ENCODE results near the gene COL9A3. TPM values are rescaled to one million over a fixed set of nuclear protein-coding genes. Genes with fewer than 3 reads are reported as not detected.

Gene COL9A3
- total and polyA plus RNA-seq, 2 experiments from 2014 or later: 23.9 to 68.1 TPM

GRCh38 chr20:62802026-62802712 lies 14.7 kb upstream of the COL9A3 start:
- Histone ChIP-seq H3K4me1 (ENCODE audit: insufficient read depth) (peaks cover 22% of the 10 kb centered on the region), H3K27me3 (no peaks in the 10 kb centered on the region), H3K27ac (no peak overlapping the region), H3K36me3 (replicated peaks; ENCODE audit: insufficient read depth, low read depth) (no peaks in the 10 kb centered on the region), H3K4me3 (no peak overlapping the region), H3K9me3 (ENCODE audit: low read depth) (no peaks in the 10 kb centered on the region), H3K9me2 (replicated peaks; ENCODE audit: insufficient read depth) (no peaks in the 10 kb centered on the region), H4K20me1 (ENCODE audit: insufficient read depth, poor library complexity, severe bottlenecking) (peaks cover 19% of the 10 kb centered on the region), H3K79me2 (peaks cover 24% of the 10 kb centered on the region), H2AFZ (no peak overlapping the region), H3K4me2 (no peak overlapping the region)
- WGBS (ENCODE audit: low lambda C conversion rate, missing lambda C conversion rate): 91% methylated on average over 22 of the region's 22 CpGs
- TF ChIP-seq EZH2 (IDR thresholded peaks at IDR 0.05; ENCODE audit: borderline replicate concordance) (no peak), CTCF (IDR thresholded peaks at IDR 0.05; ENCODE audit: poor library complexity) (no peak), EZH2phosphoT487 (IDR thresholded peaks at IDR 0.05; ENCODE audit: low read depth, severe bottlenecking, unreplicated experiment) (no peak)
- no peak for DNase-seq (ENCODE audit: low spot score)

GRCh38 chr20:62804021-62804626 lies 12.7 kb upstream of the COL9A3 start:
- peaks cover 29% of the 10 kb centered on the region for H3K79me2 ChIP-seq
- WGBS (ENCODE audit: low lambda C conversion rate, missing lambda C conversion rate): 24% methylated on average over 21 of the region's 25 CpGs

GRCh38 chr20:62804627-62805154 lies 12.2 kb upstream of the COL9A3 start, which contains the start of gene OGFR:
Gene OGFR, plus strand, starts transcription at chr20:62804835. Its CDS starts 25 bp downstream, at chr20:62804860.
- H3K4me3 ChIP-seq: peak within 1 kb of the TSS; percentile 97
- H2AFZ ChIP-seq: peak within 1 kb of the TSS; percentile 80
- WGBS (ENCODE audit: low lambda C conversion rate, missing lambda C conversion rate): under 1% methylated on average over 32 of the region's 77 CpGs
- H3K9me2 ChIP-seq (replicated peaks; ENCODE audit: insufficient read depth): no peaks in the 10 kb centered on the region
- peak within 1 kb of the TSS; percentile 84 for H3K27ac ChIP-seq
- no peaks in the 10 kb centered on the region for H3K36me3 ChIP-seq (replicated peaks; ENCODE audit: insufficient read depth, low read depth)
- H3K9me3 ChIP-seq (ENCODE audit: low read depth): no peaks in the 10 kb centered on the region
- DNase-seq (ENCODE audit: low spot score): peak; percentile 79
- H3K4me2 ChIP-seq: peak within 1 kb of the TSS; percentile 99
- H3K79me2 ChIP-seq: peaks cover 29% of the 10 kb centered on the region
- H3K27me3 ChIP-seq: no peaks in the 10 kb centered on the region
- TF ChIP-seq EZH2 (IDR thresholded peaks at IDR 0.05; ENCODE audit: borderline replicate concordance) (no peak), EZH2phosphoT487 (IDR thresholded peaks at IDR 0.05; ENCODE audit: low read depth, severe bottlenecking, unreplicated experiment) (no peak), CTCF (IDR thresholded peaks at IDR 0.05; ENCODE audit: poor library complexity) (no peak)
- peaks cover 36% of the 10 kb centered on the region for H4K20me1 ChIP-seq (ENCODE audit: insufficient read depth, poor library complexity, severe bottlenecking)
- H3K4me1 ChIP-seq (ENCODE audit: insufficient read depth): peaks cover 12% of the 10 kb centered on the region

More at GRCh38 chr20:62804021-62804626, 12.7 kb upstream of the COL9A3 start:
- peak overlapping the region; percentile 80 for H2AFZ ChIP-seq
- H3K4me3 ChIP-seq: peak overlapping the region; percentile 97
- H3K27me3 ChIP-seq: no peaks in the 10 kb centered on the region
- peak overlapping the region; percentile 99 for H3K4me2 ChIP-seq
- H3K9me2 ChIP-seq (replicated peaks; ENCODE audit: insufficient read depth): no peaks in the 10 kb centered on the region
- DNase-seq (ENCODE audit: low spot score): no peak
- H3K36me3 ChIP-seq (replicated peaks; ENCODE audit: insufficient read depth, low read depth): no peaks in the 10 kb centered on the region
- H3K27ac ChIP-seq: peak overlapping the region; percentile 84
- peaks cover 12% of the 10 kb centered on the region for H3K4me1 ChIP-seq (ENCODE audit: insufficient read depth)
- no peaks in the 10 kb centered on the region for H3K9me3 ChIP-seq (ENCODE audit: low read depth)
- peaks cover 35% of the 10 kb centered on the region for H4K20me1 ChIP-seq (ENCODE audit: insufficient read depth, poor library complexity, severe bottlenecking)
- TF ChIP-seq EZH2phosphoT487 (IDR thresholded peaks at IDR 0.05; ENCODE audit: low read depth, severe bottlenecking, unreplicated experiment) (no peak), EZH2 (IDR thresholded peaks at IDR 0.05; ENCODE audit: borderline replicate concordance) (no peak), CTCF (IDR thresholded peaks at IDR 0.05; ENCODE audit: poor library complexity) (no peak)

Measured in hepatocyte (in vitro differentiated cells).